Umbilical cord (tissue), 2 donors: ENCODE measurements around the gene FAM107B. TPM values are rescaled to one million over a fixed set of nuclear protein-coding genes. Genes with fewer than 3 reads are reported as not detected.

Experiments used
- DNase-seq: peaks from one replicate; pipeline ENCODE4 v3.0.0-alpha.2; 2015; ENCODE audit warnings: low spot score
- total RNA-seq: library from RNA; depleted of rRNA; stranded (reverse); fragments of >200 nt; gene quantifications from one replicate; pipeline ENCODE4 v1.2.3, GENCODE V29; 2014; ENCODE audit warnings: low replicate concordance; ENCODE audit not compliant: insufficient read depth

FAM107B gene
- total RNA-seq, 1 donor from 2014 or later, result 27.4 TPM

- no peak for DNase-seq
Measured at GRCh38 chr10:14583252-14583651, 191.4 kb downstream of the FAM107B start.

- no peak for DNase-seq
Measured at GRCh38 chr10:14581553-14582321, 193.0 kb downstream of the FAM107B start.

- DNase-seq, result no peak
Measured at GRCh38 chr10:14580671-14581332, 193.9 kb downstream of the FAM107B start.

GRCh38 chr10:14579405-14579804, 195.3 kb downstream of the FAM107B start:
- peak; percentile 56 for DNase-seq

GRCh38 chr10:14578060-14578952, 196.4 kb downstream of the FAM107B start:
- peak; percentile 58 for DNase-seq

GRCh38 chr10:14574885-14575284, 199.8 kb downstream of the FAM107B start:
- no peak for DNase-seq

- DNase-seq, result no peak
Measured at GRCh38 chr10:14574291-14574690, 200.4 kb downstream of the FAM107B start.

GRCh38 chr10:14573666-14574261, 200.9 kb downstream of the FAM107B start:
- no peak for DNase-seq

- no peak for DNase-seq
Measured at GRCh38 chr10:14572811-14573210, 201.9 kb downstream of the FAM107B start.

GRCh38 chr10:14571866-14572507, 202.7 kb downstream of the FAM107B start:
- DNase-seq, result no peak

- DNase-seq, result no peak
Measured at GRCh38 chr10:14570800-14571199, 203.9 kb downstream of the FAM107B start.

- no peak for DNase-seq
Measured at GRCh38 chr10:14569274-14570060, 205.2 kb downstream of the FAM107B start.

- no peak for DNase-seq
Measured at GRCh38 chr10:14567421-14567820, 207.3 kb downstream of the FAM107B start.

GRCh38 chr10:14566498-14566897, 208.2 kb downstream of the FAM107B start:
- no peak for DNase-seq

- DNase-seq, result no peak
Measured at GRCh38 chr10:14565199-14565598, 209.5 kb downstream of the FAM107B start.

GRCh38 chr10:14564268-14564744, 210.4 kb downstream of the FAM107B start:
- no peak for DNase-seq

- no peak for DNase-seq
Measured at GRCh38 chr10:14563359-14563940, 211.2 kb downstream of the FAM107B start.

GRCh38 chr10:14563076-14563336, 211.7 kb downstream of the FAM107B start:
- DNase-seq, result no peak

GRCh38 chr10:14562218-14563075, 212.2 kb downstream of the FAM107B start:
- DNase-seq, result peak; percentile 33
